NCI-H526 treated with DMSO at 0.1 percent for 48 hours (cell line): Measurements from ENCODE around the gene ENTPD8.
"Not testable (repeated sequence)": the region's sequence is repeated elsewhere in the genome, so short reads cannot be mapped to it uniquely, and the experiment has no call there.

Experiments used
- DNase-seq: peaks from one replicate; lab custom pipeline; 2025; lab: John Stamatoyannopoulos, UW

The ENTPD8 gene

GRCh38 chr9:137475666-137476065 is 34.5 kb upstream of the ENTPD8 start:
- no peak for DNase-seq

GRCh38 chr9:137474271-137474670 is 33.1 kb upstream of the ENTPD8 start:
- DNase-seq = no peak

- DNase-seq = no peak
Observed at GRCh38 chr9:137470785-137471184, 29.6 kb upstream of the ENTPD8 start.

- DNase-seq = no peak
Observed at GRCh38 chr9:137467896-137468295, 26.7 kb upstream of the ENTPD8 start.

GRCh38 chr9:137467161-137467581 is 26.0 kb upstream of the ENTPD8 start:
- no peak for DNase-seq

- DNase-seq = not testable (repeated sequence)
Observed at GRCh38 chr9:137466389-137467085, 25.4 kb upstream of the ENTPD8 start.

GRCh38 chr9:137465720-137466388 is 24.7 kb upstream of the ENTPD8 start:
- DNase-seq = no peak

GRCh38 chr9:137465000-137465719 is 24.0 kb upstream of the ENTPD8 start:
- DNase-seq = no peak

GRCh38 chr9:137464291-137464999 is 23.3 kb upstream of the ENTPD8 start:
- DNase-seq = no peak

GRCh38 chr9:137463931-137464290 is 22.8 kb upstream of the ENTPD8 start:
- DNase-seq = no peak

- no peak for DNase-seq
Observed at GRCh38 chr9:137462986-137463930, 22.1 kb upstream of the ENTPD8 start.

GRCh38 chr9:137462396-137462985 is 21.3 kb upstream of the ENTPD8 start:
- no peak for DNase-seq

- DNase-seq = no peak
Observed at GRCh38 chr9:137461663-137462395, 20.7 kb upstream of the ENTPD8 start.

GRCh38 chr9:137461316-137461662 is 20.1 kb upstream of the ENTPD8 start:
- DNase-seq = no peak

GRCh38 chr9:137460363-137461315 is 19.5 kb upstream of the ENTPD8 start:
- no peak for DNase-seq

GRCh38 chr9:137459601-137460362 is 18.6 kb upstream of the ENTPD8 start:
- no peak for DNase-seq

- DNase-seq = peak; percentile 32
Observed at GRCh38 chr9:137459152-137459600, 18.0 kb upstream of the ENTPD8 start, which contains the start of gene NSMF. TSS of gene NSMF (minus strand) at chr9:137459334. CDS start at chr9:137459102, 232 bp downstream.
